ENCODE results near the gene ELK3. TPM values are rescaled to one million over a fixed set of nuclear protein-coding genes. Genes with fewer than 3 reads are reported as not detected.

The ELK3 gene
- total RNA-seq, 1 experiment from 2014 or later, result 9.4 TPM

GRCh38 chr12:96152164-96152563 lies 42.0 kb upstream of the ELK3 start:
- Mint-ChIP-seq H3K4me3 (no peak overlapping the region), H3K9me3 (no peaks in the 10 kb centered on the region; a peak in 1 of 5 replicates), H3K27me3 (ENCODE audit: low read depth) (peaks cover 2% of the 10 kb centered on the region), H3K4me1 (peaks cover 11 to 19% of the 10 kb centered on the region in 2 experiments), H3K36me3 (ENCODE audit: insufficient read depth in 1 of 3, low read depth in 3 of 3) (no peaks in the 10 kb centered on the region), H3K27ac (peak overlapping the region in 2 of 3 experiments; percentile 12 to 74; a peak in 2 of 7 replicates)
- H2AFZ ChIP-seq (ENCODE audit: low read length), result no peak overlapping the region
- H3K4me2 ChIP-seq (ENCODE audit: insufficient read depth, insufficient read length, low read length), result no peak overlapping the region
- no peak overlapping the region for H3T11ph ChIP-seq (ENCODE audit: low read length)
- H3K4me1 ChIP-seq (ENCODE audit: insufficient read depth, low read length), result peaks cover 4% of the 10 kb centered on the region; the same call in 1 of the 2 replicates
- no peak overlapping the region for H4K5ac ChIP-seq (ENCODE audit: insufficient read length, low read depth, low read length)
- WGBS (ENCODE audit: extremely low coverage, insufficient read length, low lambda C conversion rate), result no CpG with 5 or more reads among the region's 11 CpGs
- no peak overlapping the region for H2BK120ac ChIP-seq (ENCODE audit: low read depth, low read length, poor library complexity, severe bottlenecking)
- no peak overlapping the region for H3K14ac ChIP-seq (ENCODE audit: insufficient read depth, low read length)
- no peaks in the 10 kb centered on the region for H3K9me3 ChIP-seq (ENCODE audit: control insufficient read depth, low read depth, low read length)
- H2BK15ac ChIP-seq (ENCODE audit: low read depth, low read length), result no peak overlapping the region
- H4K8ac ChIP-seq (replicated peaks; ENCODE audit: insufficient read length, low read depth, low read length), result no peak overlapping the region
- no peak overlapping the region for H2BK5ac ChIP-seq (ENCODE audit: insufficient read length, low read length)
- no peak overlapping the region for H4K91ac ChIP-seq (ENCODE audit: insufficient read length, low read depth, low read length)
- no peak overlapping the region for H3K56ac ChIP-seq (ENCODE audit: insufficient read length, low read depth, low read length)
- H3K23ac ChIP-seq (ENCODE audit: insufficient read length, low read depth, low read length), result no peak overlapping the region
- H3K79me2 ChIP-seq (ENCODE audit: insufficient read depth, low read length), result no peaks in the 10 kb centered on the region
- H3K27ac ChIP-seq (ENCODE audit: insufficient read length, low read depth, low read length), result no peak overlapping the region
- no peak overlapping the region for H2BK12ac ChIP-seq (ENCODE audit: insufficient read length, low read depth, low read length)
- H3K9ac ChIP-seq (ENCODE audit: extremely low read depth, insufficient read length, low read length), result no peak overlapping the region
- no peak for DNase-seq
- no peak overlapping the region for H2AK5ac ChIP-seq (ENCODE audit: insufficient read length, low read length)
- H3K4ac ChIP-seq (ENCODE audit: low read depth, low read length), result no peak overlapping the region
- no peaks in the 10 kb centered on the region for H3K27me3 ChIP-seq (ENCODE audit: insufficient read depth, low read length)
- TF ChIP-seq, protein P1, sequence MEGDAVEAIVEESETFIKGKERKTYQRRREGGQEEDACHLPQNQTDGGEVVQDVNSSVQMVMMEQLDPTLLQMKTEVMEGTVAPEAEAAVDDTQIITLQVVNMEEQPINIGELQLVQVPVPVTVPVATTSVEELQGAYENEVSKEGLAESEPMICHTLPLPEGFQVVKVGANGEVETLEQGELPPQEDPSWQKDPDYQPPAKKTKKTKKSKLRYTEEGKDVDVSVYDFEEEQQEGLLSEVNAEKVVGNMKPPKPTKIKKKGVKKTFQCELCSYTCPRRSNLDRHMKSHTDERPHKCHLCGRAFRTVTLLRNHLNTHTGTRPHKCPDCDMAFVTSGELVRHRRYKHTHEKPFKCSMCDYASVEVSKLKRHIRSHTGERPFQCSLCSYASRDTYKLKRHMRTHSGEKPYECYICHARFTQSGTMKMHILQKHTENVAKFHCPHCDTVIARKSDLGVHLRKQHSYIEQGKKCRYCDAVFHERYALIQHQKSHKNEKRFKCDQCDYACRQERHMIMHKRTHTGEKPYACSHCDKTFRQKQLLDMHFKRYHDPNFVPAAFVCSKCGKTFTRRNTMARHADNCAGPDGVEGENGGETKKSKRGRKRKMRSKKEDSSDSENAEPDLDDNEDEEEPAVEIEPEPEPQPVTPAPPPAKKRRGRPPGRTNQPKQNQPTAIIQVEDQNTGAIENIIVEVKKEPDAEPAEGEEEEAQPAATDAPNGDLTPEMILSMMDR (conservative IDR thresholded peaks at IDR 0.05), result no peak
- H3K79me1 ChIP-seq (ENCODE audit: insufficient read depth, low read depth, low read length, poor library complexity, severe bottlenecking), result no peaks in the 10 kb centered on the region
- H3K18ac ChIP-seq (ENCODE audit: insufficient read length, low read depth, low read length), result no peak overlapping the region
- H2BK20ac ChIP-seq (ENCODE audit: low read depth, low read length, poor library complexity, severe bottlenecking), result no peak overlapping the region
- H3K23me2 ChIP-seq (ENCODE audit: insufficient read length, low read depth, low read length, poor library complexity, severe bottlenecking), result no peaks in the 10 kb centered on the region
- H4K20me1 ChIP-seq (ENCODE audit: control insufficient read depth, insufficient read depth, insufficient read length), result no peaks in the 10 kb centered on the region

Data from H9 (cell line).